NCI-H2107 treated with DMSO at 0.1 percent for 48 hours (cell line): ENCODE measurements around the gene KAT7.

Experiments used
- DNase-seq: peaks from one replicate; lab custom pipeline; 2025; ENCODE audit not compliant: unreplicated experiment; lab: John Stamatoyannopoulos, UW

KAT7 gene

GRCh38 chr17:49839455-49839854 is 51.0 kb downstream of the KAT7 start:
- DNase-seq, result no peak

GRCh38 chr17:49841548-49841947 is 53.1 kb downstream of the KAT7 start:
- DNase-seq, result no peak

- no peak for DNase-seq
Measured at GRCh38 chr17:49842371-49842770, 53.9 kb downstream of the KAT7 start.

GRCh38 chr17:49842846-49843245 is 54.4 kb downstream of the KAT7 start:
- no peak for DNase-seq

- DNase-seq, result no peak
Measured at GRCh38 chr17:49843774-49844350, 55.4 kb downstream of the KAT7 start.

GRCh38 chr17:49845321-49845720 is 56.8 kb downstream of the KAT7 start:
- DNase-seq, result no peak

- DNase-seq, result no peak
Measured at GRCh38 chr17:49846938-49847712, 58.6 kb downstream of the KAT7 start.

- DNase-seq, result no peak
Measured at GRCh38 chr17:49848019-49848473, 59.6 kb downstream of the KAT7 start, which contains the start of gene TAC4. TSS of gene TAC4 (minus strand) at chr17:49848069. CDS start at chr17:49848017, 52 bp downstream.

GRCh38 chr17:49848739-49849138 is 60.3 kb downstream of the KAT7 start:
- no peak for DNase-seq

GRCh38 chr17:49850218-49850610 is 61.7 kb downstream of the KAT7 start:
- no peak for DNase-seq

GRCh38 chr17:49850772-49851386 is 62.4 kb downstream of the KAT7 start:
- no peak for DNase-seq

- peak; percentile 9 for DNase-seq
Measured at GRCh38 chr17:49851387-49852291, 63.2 kb downstream of the KAT7 start.

GRCh38 chr17:49853470-49854015 is 65.1 kb downstream of the KAT7 start:
- no peak for DNase-seq

- DNase-seq, result no peak
Measured at GRCh38 chr17:49854126-49854525, 65.6 kb downstream of the KAT7 start.

GRCh38 chr17:49858796-49859195 is 70.3 kb downstream of the KAT7 start:
- no peak for DNase-seq

GRCh38 chr17:49859991-49860953 is 71.8 kb downstream of the KAT7 start:
- no peak for DNase-seq

GRCh38 chr17:49861150-49861884 is 72.8 kb downstream of the KAT7 start:
- DNase-seq, result peak; percentile 26

- DNase-seq, result no peak
Measured at GRCh38 chr17:49862781-49863331, 74.4 kb downstream of the KAT7 start.

- no peak for DNase-seq
Measured at GRCh38 chr17:49866019-49866380, 77.5 kb downstream of the KAT7 start.
